ENCODE results near the gene SPEG.
A peak's percentile ranks its signal among the peaks of the same experiment; 100 is the strongest.

SPEG gene

DNA sequence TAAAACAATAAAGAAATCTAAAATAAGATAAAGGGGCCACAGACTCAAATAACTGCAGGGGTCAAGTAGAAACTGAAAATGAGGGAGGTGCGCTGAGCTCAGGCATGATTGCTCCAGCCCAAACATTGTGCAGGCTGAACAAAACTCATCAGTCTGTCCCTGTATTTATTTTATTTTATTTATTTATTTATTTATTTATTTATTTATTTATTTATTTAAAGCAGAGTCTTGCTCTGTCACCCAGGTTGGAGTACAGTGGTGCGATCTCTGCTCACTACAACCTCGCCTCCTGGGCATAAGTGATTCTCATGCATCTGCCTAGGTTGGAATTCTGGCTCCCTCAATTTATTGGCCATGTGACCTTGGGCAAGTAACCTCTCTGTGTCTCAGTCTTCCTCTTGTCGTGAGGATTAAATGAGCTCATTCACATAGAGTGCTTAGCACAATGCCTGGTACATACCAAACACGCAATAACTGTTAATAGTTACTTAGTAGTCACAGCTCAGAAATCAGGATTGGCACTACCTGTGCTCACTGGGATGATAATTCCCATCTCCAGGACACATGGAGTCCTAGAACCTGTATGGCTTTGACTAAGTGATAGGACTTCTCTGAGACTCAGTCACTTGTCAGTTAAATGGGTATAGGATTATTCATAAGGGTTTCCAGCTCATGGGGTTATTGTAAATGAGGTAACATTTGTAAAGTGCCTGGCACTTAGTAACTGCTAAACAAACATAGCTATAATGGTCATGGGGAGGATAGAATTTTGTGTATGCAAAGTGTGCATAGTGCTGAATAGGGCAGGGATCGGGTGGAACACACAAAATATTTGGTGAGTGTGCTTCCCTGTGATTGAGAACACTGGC is 6.0 kb downstream of the SPEG start:
- Histone ChIP-seq H3K9me3 (ENCODE audit: insufficient read depth, low read depth, low read length) (no peaks in the 10 kb centered on the region), H3K4me1 (ENCODE audit: insufficient read depth, low read length) (peaks cover 8% of the 10 kb centered on the region), H3K36me3 (ENCODE audit: insufficient read depth, low read depth, low read length) (no peaks in the 10 kb centered on the region), H3K27me3 (ENCODE audit: insufficient read depth, low read length) (peaks cover 68% of the 10 kb centered on the region), H3K4me3 (ENCODE audit: low read length) (peak overlapping the region; percentile 71; the same call in 1 of the 2 replicates), H3K27ac (ENCODE audit: low read length) (no peak overlapping the region), H3K9ac (ENCODE audit: low read depth, low read length) (no peak overlapping the region)

DNA sequence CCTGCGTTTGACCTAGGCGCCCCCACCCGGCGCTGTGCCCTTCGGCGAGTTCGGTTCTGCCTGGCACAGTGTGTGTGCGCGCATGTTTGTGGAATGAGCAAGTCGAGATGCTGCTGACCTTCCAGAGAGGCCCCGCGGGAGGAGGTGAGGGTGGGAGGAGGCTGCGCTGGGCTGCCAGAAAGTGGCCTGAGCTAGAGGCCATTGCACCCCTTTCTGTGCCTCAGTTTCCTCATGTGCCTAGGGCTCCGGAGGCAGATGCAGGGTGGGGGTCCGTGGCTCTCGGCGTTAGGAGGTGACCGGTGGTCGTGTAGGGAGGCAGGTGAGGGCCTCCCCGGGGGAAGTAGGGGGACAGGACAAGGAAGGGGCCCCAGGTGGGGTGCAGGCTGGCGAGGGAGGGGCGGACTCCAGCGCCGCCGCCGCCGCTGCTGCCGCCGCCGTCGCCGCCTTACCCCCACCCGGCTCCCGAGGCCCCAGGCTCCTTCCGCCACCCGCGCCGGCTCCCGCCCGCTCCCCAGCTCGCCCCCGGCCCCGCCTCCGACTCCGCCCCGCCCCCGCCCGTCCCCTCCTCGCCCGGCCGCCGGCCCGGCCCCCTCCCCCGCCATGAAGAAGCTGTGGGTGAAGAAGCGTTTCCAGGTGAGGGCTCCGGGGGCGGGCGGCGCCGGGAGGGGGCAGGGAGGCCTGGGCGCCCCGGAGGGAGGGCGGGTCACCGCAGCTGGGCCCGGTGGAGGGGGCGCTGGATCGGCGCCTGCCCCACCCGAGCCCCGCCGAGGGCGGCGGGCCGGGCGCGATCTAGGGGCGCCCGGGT is 7.0 kb downstream of the SPEG start:
- Histone ChIP-seq H3K36me3 (ENCODE audit: insufficient read depth, low read depth, low read length) (no peaks in the 10 kb centered on the region), H3K4me3 (ENCODE audit: low read length) (peak overlapping the region; percentile 71), H3K4me1 (ENCODE audit: insufficient read depth, low read length) (peaks cover 12% of the 10 kb centered on the region), H3K27ac (ENCODE audit: low read length) (no peak overlapping the region), H3K9ac (ENCODE audit: low read depth, low read length) (peak overlapping the region; percentile 21; the same call in 1 of the 2 replicates), H3K9me3 (ENCODE audit: insufficient read depth, low read depth, low read length) (no peaks in the 10 kb centered on the region), H3K27me3 (ENCODE audit: insufficient read depth, low read length) (peaks cover 62% of the 10 kb centered on the region)

DNA sequence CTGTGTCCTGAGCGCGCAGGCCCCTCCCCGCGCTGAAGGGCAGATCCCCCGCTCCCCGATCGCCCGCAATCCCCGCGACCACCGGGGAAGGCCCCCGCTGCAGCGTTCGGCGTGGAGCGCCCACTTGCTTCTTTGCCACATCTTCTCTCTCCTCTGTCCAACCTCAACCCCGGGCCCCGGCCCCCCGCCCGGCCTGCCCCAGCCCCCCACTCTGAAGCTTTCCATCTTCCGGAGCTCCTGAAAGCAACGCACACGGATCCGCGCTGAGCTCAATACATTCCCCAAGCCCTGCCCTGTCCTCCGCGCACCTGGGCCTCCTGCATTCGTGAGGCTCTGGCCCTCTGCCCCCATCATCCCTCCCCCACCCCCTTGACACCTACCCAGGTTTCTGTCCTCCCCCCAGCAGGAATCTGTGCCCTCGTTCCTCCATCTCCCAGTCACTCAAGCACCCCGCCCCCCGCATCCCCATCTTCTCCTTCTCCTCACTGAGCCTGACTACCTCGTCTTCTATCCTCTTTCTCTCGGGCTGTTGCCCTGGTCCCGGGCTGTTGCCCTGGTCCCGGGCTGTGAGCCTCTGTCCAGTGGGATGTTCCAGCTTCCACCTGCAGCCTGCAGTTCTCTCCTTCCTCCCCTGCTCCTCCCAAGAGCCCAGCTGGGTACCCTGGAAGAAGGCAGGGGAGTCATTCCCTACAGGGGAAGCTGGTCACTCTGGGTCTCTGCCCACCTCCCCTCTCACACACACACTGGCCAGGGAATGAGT is 7.8 kb downstream of the SPEG start:
- Histone ChIP-seq H3K36me3 (ENCODE audit: insufficient read depth, low read depth, low read length) (no peaks in the 10 kb centered on the region), H3K9me3 (ENCODE audit: insufficient read depth, low read depth, low read length) (no peaks in the 10 kb centered on the region), H3K4me1 (ENCODE audit: insufficient read depth, low read length) (peaks cover 12% of the 10 kb centered on the region), H3K27ac (ENCODE audit: low read length) (no peak overlapping the region), H3K27me3 (ENCODE audit: insufficient read depth, low read length) (peaks cover 63% of the 10 kb centered on the region), H3K9ac (ENCODE audit: low read depth, low read length) (no peak overlapping the region), H3K4me3 (ENCODE audit: low read length) (peak overlapping the region; percentile 58; the same call in 1 of the 2 replicates)

DNA sequence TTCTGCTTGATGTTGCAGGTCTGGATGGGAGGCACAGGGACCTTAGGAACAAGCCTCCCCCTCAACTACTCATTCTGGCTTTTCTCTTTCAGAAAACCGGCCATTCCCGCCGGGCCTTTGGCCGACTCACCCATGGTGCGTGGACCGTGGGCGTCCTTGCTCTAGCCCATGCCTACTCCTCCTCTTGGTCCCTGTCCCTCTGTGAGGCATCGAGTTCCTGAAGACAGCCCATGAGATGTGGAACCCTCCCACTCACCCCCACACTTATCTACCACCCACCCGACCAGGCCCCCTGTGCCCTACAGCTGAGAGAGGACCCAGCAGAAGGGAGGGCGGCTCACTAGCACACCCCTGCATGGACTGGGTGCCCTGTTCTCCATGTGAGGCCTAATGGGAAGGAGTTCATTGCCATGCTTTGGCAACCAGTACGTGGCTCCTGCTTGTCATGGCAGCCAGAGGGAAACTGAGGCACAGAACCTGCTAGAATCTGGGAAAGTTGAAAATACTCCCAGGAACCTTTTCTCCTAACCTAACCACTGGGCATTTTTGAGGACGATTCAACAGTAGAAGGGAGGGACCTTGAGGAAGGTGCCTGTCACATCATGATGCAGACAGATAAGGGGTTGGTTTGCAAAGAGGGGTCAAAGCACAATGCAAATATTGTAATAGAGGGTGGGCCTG is 8.5 kb downstream of the SPEG start:
- no peak overlapping the region for H3K9ac ChIP-seq (ENCODE audit: low read depth, low read length)

DNA sequence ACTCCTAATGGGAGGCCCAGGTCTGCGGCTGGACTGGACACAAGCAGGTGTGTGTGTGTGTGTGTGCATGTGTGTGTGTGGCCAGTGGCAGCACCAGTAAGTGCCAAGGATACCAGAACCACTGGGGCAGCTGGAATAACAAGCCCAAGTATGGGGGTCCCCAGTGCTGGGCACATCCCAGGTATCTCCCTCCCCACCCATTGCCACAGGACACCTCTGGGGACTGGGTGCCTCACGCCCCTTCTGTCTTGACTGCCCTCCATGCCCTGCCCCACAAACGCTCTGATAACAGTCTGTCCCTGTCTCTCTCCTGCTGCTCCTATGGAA is 9.0 kb downstream of the SPEG start:
- no peaks in the 10 kb centered on the region for H3K36me3 ChIP-seq (ENCODE audit: insufficient read depth, low read depth, low read length)
- no peak overlapping the region for H3K9ac ChIP-seq (ENCODE audit: low read depth, low read length)
- H3K4me3 ChIP-seq (ENCODE audit: low read length) = no peak overlapping the region
- peaks cover 63% of the 10 kb centered on the region for H3K27me3 ChIP-seq (ENCODE audit: insufficient read depth, low read length)
- no peaks in the 10 kb centered on the region for H3K9me3 ChIP-seq (ENCODE audit: insufficient read depth, low read depth, low read length)
- peaks cover 12% of the 10 kb centered on the region for H3K4me1 ChIP-seq (ENCODE audit: insufficient read depth, low read length)
- H3K27ac ChIP-seq (ENCODE audit: low read length) = no peak overlapping the region

More for the DNA sequence above, 8.5 kb downstream of the SPEG start:
- Histone ChIP-seq H3K36me3 (ENCODE audit: insufficient read depth, low read depth, low read length) (no peaks in the 10 kb centered on the region), H3K27me3 (ENCODE audit: insufficient read depth, low read length) (peaks cover 63% of the 10 kb centered on the region), H3K9me3 (ENCODE audit: insufficient read depth, low read depth, low read length) (no peaks in the 10 kb centered on the region), H3K27ac (ENCODE audit: low read length) (no peak overlapping the region), H3K4me1 (ENCODE audit: insufficient read depth, low read length) (peaks cover 12% of the 10 kb centered on the region), H3K4me3 (ENCODE audit: low read length) (0 out of 2 replicates have a peak overlapping the region, but pooled peaks have one; percentile 58)

DNA sequence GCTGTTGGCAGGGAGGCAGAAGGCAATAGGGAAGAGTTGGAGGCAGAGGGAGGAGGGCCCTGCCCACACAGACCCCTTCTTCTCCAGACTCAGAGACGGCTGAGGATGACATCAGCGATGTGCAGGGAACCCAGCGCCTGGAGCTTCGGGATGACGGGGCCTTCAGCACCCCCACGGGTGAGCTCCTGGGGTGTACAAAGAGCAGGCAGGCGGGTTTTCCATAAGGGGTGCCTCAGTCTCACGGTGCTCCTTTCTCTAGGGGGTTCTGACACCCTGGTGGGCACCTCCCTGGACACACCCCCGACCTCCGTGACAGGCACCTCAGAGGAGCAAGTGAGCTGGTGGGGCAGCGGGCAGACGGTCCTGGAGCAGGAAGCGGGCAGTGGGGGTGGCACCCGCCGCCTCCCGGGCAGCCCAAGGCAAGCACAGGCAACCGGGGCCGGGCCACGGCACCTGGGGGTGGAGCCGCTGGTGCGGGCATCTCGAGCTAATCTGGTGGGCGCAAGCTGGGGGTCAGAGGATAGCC is 10.0 kb downstream of the SPEG start:
- no peaks in the 10 kb centered on the region for H3K36me3 ChIP-seq (ENCODE audit: insufficient read depth, low read depth, low read length)
- peaks cover 60% of the 10 kb centered on the region for H3K27me3 ChIP-seq (ENCODE audit: insufficient read depth, low read length)
- H3K9ac ChIP-seq (ENCODE audit: low read depth, low read length) = no peak overlapping the region
- peaks cover 12% of the 10 kb centered on the region for H3K4me1 ChIP-seq (ENCODE audit: insufficient read depth, low read length)
- H3K4me3 ChIP-seq (ENCODE audit: low read length) = no peak overlapping the region
- H3K9me3 ChIP-seq (ENCODE audit: insufficient read depth, low read depth, low read length) = no peaks in the 10 kb centered on the region
- no peak overlapping the region for H3K27ac ChIP-seq (ENCODE audit: low read length)

DNA sequence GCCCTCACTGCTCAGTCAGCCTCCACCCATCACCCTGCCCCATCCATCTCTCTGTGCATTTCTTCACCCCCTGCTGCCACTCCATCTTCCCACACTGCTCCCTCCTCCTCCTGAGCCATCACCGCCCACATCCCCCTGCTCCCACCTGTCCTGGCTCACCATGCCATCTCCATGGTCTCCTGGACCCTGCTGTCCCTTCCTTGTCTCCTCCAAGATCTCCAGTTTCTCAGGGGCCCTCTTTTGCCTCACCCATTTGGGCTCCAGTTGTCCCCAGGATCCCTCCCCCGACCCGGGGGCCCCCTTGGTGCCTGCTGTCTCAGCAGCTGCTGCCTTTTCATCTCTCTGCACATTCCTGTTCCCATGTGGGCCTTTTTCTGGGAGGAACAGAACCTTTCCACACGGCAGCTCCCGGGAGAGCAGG is 10.6 kb downstream of the SPEG start:
- H3K9ac ChIP-seq (ENCODE audit: low read depth, low read length) = no peak overlapping the region
- peaks cover 12% of the 10 kb centered on the region for H3K4me1 ChIP-seq (ENCODE audit: insufficient read depth, low read length)
- H3K36me3 ChIP-seq (ENCODE audit: insufficient read depth, low read depth, low read length) = 0 out of 2 replicates have a peak, but pooled peaks cover 1% of the 10 kb centered on the region
- no peak overlapping the region for H3K27ac ChIP-seq (ENCODE audit: low read length)
- no peak overlapping the region for H3K4me3 ChIP-seq (ENCODE audit: low read length)
- H3K27me3 ChIP-seq (ENCODE audit: insufficient read depth, low read length) = peaks cover 62% of the 10 kb centered on the region
- no peaks in the 10 kb centered on the region for H3K9me3 ChIP-seq (ENCODE audit: insufficient read depth, low read depth, low read length)

DNA sequence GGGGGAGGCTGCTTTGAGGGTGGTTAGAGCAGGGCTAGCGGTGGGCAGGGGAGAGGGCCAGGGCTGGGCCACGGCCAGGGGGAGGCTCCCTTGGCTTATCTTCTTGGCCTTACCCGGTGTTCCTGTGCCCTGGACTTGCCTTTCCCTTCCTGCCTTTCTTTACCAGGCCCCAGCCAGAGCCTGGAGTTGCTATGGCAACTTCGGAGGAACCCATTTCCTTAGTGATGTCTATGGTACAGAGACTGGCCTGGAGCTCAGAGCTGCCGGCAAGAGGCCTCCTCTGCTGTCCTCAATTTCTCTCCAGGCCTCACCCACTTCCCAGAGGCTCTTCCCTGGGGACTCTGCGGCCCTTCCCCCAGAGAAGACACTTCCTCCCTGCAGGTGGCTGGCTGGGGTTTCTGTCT is 11.5 kb downstream of the SPEG start:
- Histone ChIP-seq H3K27me3 (ENCODE audit: insufficient read depth, low read length) (peaks cover 57% of the 10 kb centered on the region), H3K4me3 (ENCODE audit: low read length) (no peak overlapping the region), H3K4me1 (ENCODE audit: insufficient read depth, low read length) (peaks cover 7% of the 10 kb centered on the region), H3K9me3 (ENCODE audit: insufficient read depth, low read depth, low read length) (no peaks in the 10 kb centered on the region), H3K36me3 (ENCODE audit: insufficient read depth, low read depth, low read length) (0 out of 2 replicates have a peak, but pooled peaks cover 5% of the 10 kb centered on the region), H3K9ac (ENCODE audit: low read depth, low read length) (no peak overlapping the region), H3K27ac (ENCODE audit: low read length) (no peak overlapping the region)

DNA sequence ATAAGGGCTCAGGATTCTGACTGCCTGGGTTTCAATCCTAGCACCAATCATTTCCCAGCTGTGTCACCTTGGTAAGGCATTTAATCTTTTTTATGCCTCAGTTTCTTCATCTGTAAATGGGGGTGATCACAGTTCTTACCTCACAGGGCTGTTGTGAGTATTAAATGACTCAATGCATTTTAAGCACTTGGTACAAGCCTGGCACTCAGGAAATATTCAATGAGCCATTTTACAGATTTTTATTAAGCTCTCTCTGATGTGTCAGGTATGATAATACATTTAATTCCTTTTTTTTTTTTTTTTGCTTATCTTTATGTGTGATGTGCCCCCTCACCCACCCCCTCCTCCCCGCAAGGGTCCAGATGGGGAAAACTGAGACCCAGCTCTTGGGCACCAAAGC is 12.0 kb downstream of the SPEG start:
- Histone ChIP-seq H3K4me3 (ENCODE audit: low read length) (no peak overlapping the region), H3K27ac (ENCODE audit: low read length) (no peak overlapping the region), H3K27me3 (ENCODE audit: insufficient read depth, low read length) (peaks cover 51% of the 10 kb centered on the region), H3K9ac (ENCODE audit: low read depth, low read length) (no peak overlapping the region), H3K9me3 (ENCODE audit: insufficient read depth, low read depth, low read length) (no peaks in the 10 kb centered on the region), H3K36me3 (ENCODE audit: insufficient read depth, low read depth, low read length) (0 out of 2 replicates have a peak, but pooled peaks cover 5% of the 10 kb centered on the region), H3K4me1 (ENCODE audit: insufficient read depth, low read length) (peaks cover 6% of the 10 kb centered on the region; the same call in 1 of the 2 replicates)

DNA sequence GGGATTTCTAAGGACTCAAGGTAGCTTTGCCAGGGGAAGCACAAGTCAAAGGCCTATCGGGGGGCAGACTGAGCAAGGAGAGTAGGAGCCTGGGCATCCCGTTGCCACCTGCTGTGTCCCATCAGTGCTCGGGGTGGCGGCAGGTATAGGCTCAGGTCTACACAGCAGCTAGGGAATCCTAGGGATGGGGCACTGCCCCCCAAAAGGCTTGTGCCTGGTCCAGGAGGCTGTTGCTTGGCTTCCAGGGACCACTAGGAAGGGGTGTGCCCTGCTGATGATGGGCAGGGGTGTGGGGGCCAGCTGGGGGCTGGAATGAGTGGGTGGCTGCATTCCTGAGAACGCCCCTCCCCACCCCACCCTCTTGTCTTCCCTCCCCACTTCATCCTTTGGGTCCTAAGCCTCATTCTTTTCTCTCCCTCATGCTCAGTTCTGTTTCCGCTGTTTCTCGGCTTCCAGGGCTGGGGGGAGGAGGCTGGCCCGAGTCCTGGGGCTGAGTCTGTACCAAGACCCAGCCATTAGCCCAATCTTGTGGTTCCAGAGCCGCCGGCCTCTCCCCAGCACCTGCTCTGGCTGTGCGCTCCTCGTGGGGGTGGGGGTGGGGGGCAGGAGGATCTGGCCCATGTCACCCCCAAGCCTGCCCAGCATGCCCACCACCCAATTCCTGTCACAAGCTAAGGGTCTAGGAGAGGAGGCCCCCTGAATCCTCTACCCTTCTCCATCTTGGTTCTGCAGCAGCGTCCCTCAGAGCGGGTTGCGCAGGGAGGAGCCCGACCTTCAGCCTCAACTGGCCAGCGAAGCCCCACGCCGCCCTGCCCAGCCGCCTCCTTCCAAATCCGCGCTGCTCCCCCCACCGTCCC is 12.8 kb downstream of the SPEG start:
- no peak overlapping the region; the same call in 1 of the 2 replicates for H3K4me3 ChIP-seq (ENCODE audit: low read length)
- no peak overlapping the region for H3K27ac ChIP-seq (ENCODE audit: low read length)
- no peak overlapping the region; the same call in 1 of the 2 replicates for H3K9ac ChIP-seq (ENCODE audit: low read depth, low read length)
- H3K36me3 ChIP-seq (ENCODE audit: insufficient read depth, low read depth, low read length) = 0 out of 2 replicates have a peak, but pooled peaks cover 5% of the 10 kb centered on the region
- H3K9me3 ChIP-seq (ENCODE audit: insufficient read depth, low read depth, low read length) = no peaks in the 10 kb centered on the region
- H3K4me1 ChIP-seq (ENCODE audit: insufficient read depth, low read length) = peaks cover 6% of the 10 kb centered on the region; the same call in 1 of the 2 replicates
- H3K27me3 ChIP-seq (ENCODE audit: insufficient read depth, low read length) = peaks cover 50% of the 10 kb centered on the region

All from iPS-20b (cell line).